Tibial nerve (tissue), 4 donors: ENCODE results near the gene E2F4. TPM values are rescaled to one million over a fixed set of nuclear protein-coding genes. Genes with fewer than 3 reads are reported as not detected.

Source experiments
- DNase-seq, 2 donors: peaks; one replicate each; pipeline ENCODE4 v3.0.0-alpha.2; 2019; ENCODE audit warnings: low spot score in 2 of 2
- H3K27ac ChIP-seq, 4 donors: fragments of 200-600 bp; sonication (generic) in 3 of 4; one replicate each; pipeline ENCODE4 v1.5.1; 2017 to 2019; ENCODE audit warnings: mild to moderate bottlenecking in 1 of 4
- H3K27me3 ChIP-seq, 2 donors: fragments of 200-600 bp; sonication (generic) in 1 of 2; one replicate each; pipeline versions ENCODE4 v1.5.1 to v1.6.0; 2017 to 2019
- H3K36me3 ChIP-seq, 3 donors: fragments of 200-600 bp; sonication (generic); one replicate each; pipeline ENCODE4 v1.5.1; 2018 to 2019
- H3K4me1 ChIP-seq, 4 donors: fragments of 200-600 bp; sonication (generic) in 3 of 4; one replicate each; pipeline ENCODE4 v1.5.1; 2017 to 2019
- H3K4me3 ChIP-seq, 4 donors: fragments of 200-600 bp; sonication (generic) in 3 of 4; one replicate each; pipeline ENCODE4 v1.5.1; 2017 to 2019; ENCODE audit warnings: mild to moderate bottlenecking in 1 of 4, moderate library complexity in 1 of 4
- H3K9me3 ChIP-seq, 4 donors: fragments of 200-600 bp; sonication (generic) in 3 of 4; one replicate each; pipeline ENCODE4 v1.5.1; 2017 to 2019
- CTCF ChIP-seq, 5 experiments: fragments of 200-600 bp in 3 of 5; fragments of 450-650 bp in 2 of 5; sonication (generic) in 3 of 5; IDR thresholded peaks; one replicate each; pipeline ENCODE4 v1.5.1; 2016 to 2019; ENCODE audit warnings: antibody characterized with exemption in 5 of 5, mild to moderate bottlenecking in 3 of 5, moderate library complexity in 2 of 5
- EP300 ChIP-seq, 2 donors: sonication (generic); formaldehyde crosslinking; IDR thresholded peaks; one replicate each; pipeline ENCODE4 v1.6.1; 2017; ENCODE audit warnings: antibody characterized with exemption in 2 of 2, mild to moderate bottlenecking in 1 of 2
- POLR2A ChIP-seq, 2 donors: fragments of 450-650 bp; IDR thresholded peaks; one replicate each; pipeline ENCODE4 v1.6.1; 2017; ENCODE audit warnings: antibody characterized with exemption in 2 of 2, mild to moderate bottlenecking in 2 of 2, moderate library complexity in 2 of 2
- WGBS, 2 donors: methylation state at CpG; one replicate each; pipeline ENCODE4 v1.1.5; 2018; 5-methylcytosine and 5-hydroxymethylcytosine counted together
- total RNA-seq, 4 donors: library from RNA; depleted of rRNA; stranded (reverse); fragments of >200 nt; gene quantifications; one replicate each; pipeline ENCODE4 v1.1.0, GENCODE V29; 2016

E2F4 gene
- total RNA-seq, 4 donors from 2014 or later: 60.1 to 119 (median 99.8) TPM

GRCh38 chr16:67209565-67209964, 17.6 kb downstream of the E2F4 start:
- Histone ChIP-seq H3K36me3 (peaks cover 0 to 86% (median 0%) of the 10 kb centered on the region in 3 donors), H3K4me3 (no peak overlapping the region), H3K27ac (no peak overlapping the region), H3K27me3 (no peaks in the 10 kb centered on the region), H3K4me1 (no peaks in the 10 kb centered on the region), H3K9me3 (no peaks in the 10 kb centered on the region)
- no peak for DNase-seq
- WGBS, 2 donors: 80 to 84% methylated on average over 8 of the region's 8 CpGs
- TF ChIP-seq POLR2A (IDR thresholded peaks at IDR 0.05) (no peak), EP300 (IDR thresholded peaks at IDR 0.05) (no peak), CTCF (IDR thresholded peaks at IDR 0.05) (no peak)

GRCh38 chr16:67210069-67210937, 18.3 kb downstream of the E2F4 start:
- DNase-seq: no peak
- whole genome bisulfite sequencing, 2 donors: 89 to 92% methylated on average over 23 to 25 of the region's 25 CpGs
- Histone ChIP-seq H3K9me3 (no peaks in the 10 kb centered on the region), H3K4me1 (no peaks in the 10 kb centered on the region), H3K36me3 (peaks cover 0 to 89% (median 0%) of the 10 kb centered on the region in 3 donors), H3K27me3 (no peaks in the 10 kb centered on the region), H3K4me3 (no peak overlapping the region), H3K27ac (no peak overlapping the region)
- TF ChIP-seq CTCF (IDR thresholded peaks at IDR 0.05) (no peak), EP300 (IDR thresholded peaks at IDR 0.05) (no peak), POLR2A (IDR thresholded peaks at IDR 0.05) (no peak)

GRCh38 chr16:67211674-67212073, 19.7 kb downstream of the E2F4 start:
- Histone ChIP-seq H3K9me3 (no peaks in the 10 kb centered on the region), H3K36me3 (peaks cover 0 to 83% (median 0%) of the 10 kb centered on the region in 3 donors), H3K27ac (no peak overlapping the region), H3K27me3 (no peaks in the 10 kb centered on the region), H3K4me3 (no peak overlapping the region), H3K4me1 (peaks cover 0 to 9% (median 0%) of the 10 kb centered on the region in 4 donors)
- WGBS, 2 donors: 70 to 78% methylated on average over 7 of the region's 7 CpGs
- no peak for DNase-seq
- TF ChIP-seq CTCF (IDR thresholded peaks at IDR 0.05): no peak
- no peak for TF ChIP-seq POLR2A (IDR thresholded peaks at IDR 0.05)
- no peak for TF ChIP-seq EP300 (IDR thresholded peaks at IDR 0.05)

GRCh38 chr16:67212766-67213165, 20.8 kb downstream of the E2F4 start:
- Histone ChIP-seq H3K4me3 (no peak overlapping the region), H3K4me1 (peaks cover 0 to 14% (median 0%) of the 10 kb centered on the region in 4 donors), H3K36me3 (peaks cover 0 to 83% (median 0%) of the 10 kb centered on the region in 3 donors), H3K27ac (no peak overlapping the region), H3K27me3 (no peaks in the 10 kb centered on the region), H3K9me3 (no peaks in the 10 kb centered on the region)
- no peak for DNase-seq
- no peak for TF ChIP-seq CTCF (IDR thresholded peaks at IDR 0.05)
- no peak for TF ChIP-seq POLR2A (IDR thresholded peaks at IDR 0.05)
- no peak for TF ChIP-seq EP300 (IDR thresholded peaks at IDR 0.05)
